ENCODE data around the gene PHKB.
"Not testable (repeated sequence)": the region's sequence is repeated elsewhere in the genome, so short reads cannot be mapped to it uniquely, and the experiment has no call there.

Gene PHKB

DNA sequence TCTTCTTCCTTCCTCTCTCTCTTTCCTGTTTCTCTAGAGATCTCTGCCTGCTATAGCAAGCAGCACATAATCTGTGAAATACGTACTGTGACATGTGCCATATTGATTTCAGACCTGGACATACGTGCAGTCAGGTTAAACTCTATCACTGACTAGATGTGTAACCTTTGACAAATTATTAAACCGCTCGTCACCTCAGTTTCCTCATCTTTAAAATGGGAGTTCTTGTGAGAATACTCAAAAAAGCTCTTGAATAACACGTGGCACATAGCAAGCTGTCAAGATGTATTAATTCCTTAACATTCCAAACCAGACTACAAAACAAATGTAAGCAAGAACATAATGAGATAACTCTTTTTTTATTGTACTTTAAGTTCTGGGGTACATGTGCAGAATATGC is 170.0 kb downstream of the PHKB start:
- no peak for DNase-seq

DNA sequence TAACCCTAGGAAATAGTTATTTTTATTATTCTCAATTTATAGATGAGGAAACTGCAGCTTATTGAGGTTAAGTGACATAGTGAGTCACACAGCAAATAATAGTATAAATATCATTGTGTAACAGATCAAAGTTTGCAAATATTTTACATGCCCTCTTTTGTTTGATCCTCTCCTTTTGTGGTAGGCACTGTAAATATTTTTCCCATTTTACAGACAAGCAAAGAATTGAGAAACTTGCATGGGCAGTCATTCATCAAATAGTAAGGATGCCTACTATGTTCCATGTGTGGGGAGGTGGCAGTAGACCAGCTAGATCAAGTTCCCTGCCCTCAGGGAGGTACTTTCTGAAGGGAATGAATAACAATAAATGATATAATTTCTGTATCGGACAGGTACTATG is 173.0 kb downstream of the PHKB start:
- no peak for DNase-seq

DNA sequence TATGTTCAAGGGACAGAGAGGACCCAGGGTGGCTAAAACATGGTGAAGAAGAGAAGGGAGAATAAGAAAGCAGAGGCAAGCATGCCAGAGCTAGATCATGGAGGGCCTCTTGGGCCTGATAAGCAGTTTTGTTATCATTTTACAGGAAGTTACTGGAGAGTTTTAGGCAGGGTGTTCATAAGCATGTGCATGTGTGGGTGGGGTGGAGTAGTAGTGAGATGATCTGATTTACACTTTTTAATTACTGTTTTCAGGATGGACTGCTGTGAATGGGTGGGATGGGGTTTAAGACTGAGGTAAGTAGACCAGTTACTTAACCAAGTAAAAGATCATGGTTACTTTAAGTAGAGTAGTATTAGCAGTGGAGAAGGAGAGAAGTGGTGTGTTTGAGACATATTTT is 173.6 kb downstream of the PHKB start:
- no peak for DNase-seq

DNA sequence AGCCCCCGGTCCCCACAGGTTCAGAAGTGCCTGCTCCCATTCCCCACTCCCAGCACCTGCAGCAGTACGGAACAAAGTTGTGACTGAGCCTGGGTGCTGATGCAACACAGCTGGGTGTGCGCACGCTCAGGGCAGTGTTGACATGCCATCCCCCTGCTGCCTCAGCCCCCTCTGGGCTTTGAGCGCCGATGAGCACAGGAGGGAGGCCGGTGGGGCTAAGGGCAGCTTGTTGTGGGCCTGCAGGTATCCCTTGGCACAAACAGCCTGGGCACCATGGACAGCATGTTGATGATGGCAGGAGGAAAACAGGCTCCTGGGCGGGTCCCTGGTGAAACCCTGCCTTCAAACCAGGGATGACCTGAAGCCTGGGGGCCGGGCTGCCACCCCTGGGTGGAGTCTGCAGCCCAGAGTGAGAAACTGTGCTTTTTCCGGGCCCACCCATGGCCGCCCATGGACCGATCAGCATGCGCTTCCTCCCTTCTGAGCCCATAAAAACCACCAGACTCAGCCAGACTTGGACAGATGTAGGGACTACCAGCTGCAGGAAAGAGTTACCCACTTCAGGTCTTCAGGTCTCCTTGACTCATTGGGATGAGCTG is 175.5 kb downstream of the PHKB start:
- no peak for DNase-seq

DNA sequence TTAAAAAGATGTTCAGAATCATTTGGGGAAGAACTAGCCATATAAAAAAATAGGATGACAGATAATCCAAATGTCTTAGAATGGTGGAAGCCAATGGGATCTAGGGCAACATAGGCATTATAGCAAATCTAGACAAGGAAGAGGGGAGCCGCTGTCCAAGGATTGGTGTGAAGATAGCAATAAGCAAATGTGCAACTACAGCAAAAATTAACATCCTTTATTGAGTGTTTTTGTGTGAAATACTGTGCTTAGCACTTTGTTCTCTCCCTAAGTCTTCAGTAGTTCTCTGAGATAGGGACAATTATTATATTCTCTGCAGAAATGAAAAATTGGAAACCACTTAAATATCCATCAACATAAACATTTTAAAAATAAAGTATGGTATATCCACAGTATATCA is 177.0 kb downstream of the PHKB start:
- DNase-seq = no peak

- no peak for DNase-seq
Observed at GRCh38 chr16:47640661-47641060, 179.5 kb downstream of the PHKB start.

DNA sequence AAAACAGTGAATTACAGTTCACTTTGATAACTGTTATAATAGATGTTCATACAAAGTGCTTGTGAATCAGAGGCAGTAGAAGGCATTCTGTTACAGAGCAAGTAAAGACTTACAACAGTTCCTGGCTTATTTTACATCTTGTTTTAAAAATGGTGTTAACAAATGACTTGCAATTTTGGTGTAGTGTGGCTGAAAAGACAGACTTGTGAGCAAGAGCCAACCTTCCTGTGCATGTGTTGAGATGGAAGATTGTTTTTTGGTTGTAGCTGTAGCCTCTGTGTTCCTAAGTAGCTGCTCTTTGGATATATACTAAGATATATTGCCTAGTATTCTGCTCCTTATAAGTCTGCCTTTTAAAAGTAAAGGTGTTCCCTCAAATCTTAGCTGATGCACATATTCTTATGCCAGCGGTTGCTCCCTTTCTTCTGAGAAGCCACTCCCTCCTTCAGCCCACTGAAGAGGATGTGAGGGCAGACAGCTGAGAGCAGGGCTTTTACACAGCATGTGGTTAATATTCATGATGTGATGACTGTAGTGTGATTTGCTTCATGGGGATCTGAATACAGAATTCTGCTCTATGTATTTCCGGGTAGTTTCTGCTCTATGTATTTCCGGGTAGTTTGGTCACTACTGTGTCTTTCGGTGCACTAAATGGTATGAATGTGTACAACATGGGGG is 182.3 kb downstream of the PHKB start:
- DNase-seq = no peak

GRCh38 chr16:47644166-47644565 is 183.0 kb downstream of the PHKB start:
- DNase-seq = no peak

DNA sequence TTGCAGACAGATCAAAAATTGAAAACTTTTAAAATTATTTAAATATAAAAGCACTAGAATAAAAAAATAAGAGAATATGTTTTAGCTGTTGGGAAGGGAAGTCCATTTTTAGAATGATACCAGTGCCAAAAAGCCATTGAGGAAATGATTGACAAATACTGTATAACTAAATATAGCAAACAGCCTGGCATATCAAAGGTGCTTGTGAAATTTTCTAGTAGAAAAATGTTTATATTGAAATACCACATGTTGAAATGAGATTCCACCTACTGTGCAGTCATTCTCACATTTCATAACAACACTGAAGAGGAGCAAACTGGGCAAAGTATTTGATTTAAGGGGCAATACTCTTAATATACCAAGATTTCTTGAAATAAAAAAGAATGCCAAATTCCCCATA is 183.5 kb downstream of the PHKB start:
- DNase-seq = no peak

GRCh38 chr16:47646914-47647313 is 185.8 kb downstream of the PHKB start:
- DNase-seq = no peak

GRCh38 chr16:47657032-47657431 is 195.9 kb downstream of the PHKB start:
- no peak for DNase-seq

DNA sequence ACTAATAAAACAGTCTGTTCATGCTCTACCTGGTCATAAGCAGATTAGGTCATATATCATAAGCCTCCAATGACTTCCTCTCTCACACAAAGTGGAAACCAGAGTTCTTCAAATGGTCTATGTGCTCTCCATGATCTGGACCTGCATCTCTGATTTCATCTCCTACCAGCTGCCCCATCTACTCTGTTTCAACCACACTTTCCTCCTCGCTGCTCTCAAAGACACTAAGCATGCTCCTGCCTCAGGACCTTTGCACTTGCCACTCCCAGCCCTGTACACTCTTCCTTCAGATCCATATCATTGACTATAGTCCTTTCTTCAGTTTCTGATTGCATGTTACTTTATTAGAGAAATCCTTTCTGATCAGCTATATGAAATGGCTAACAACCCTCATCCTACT is 196.8 kb downstream of the PHKB start:
- no peak for DNase-seq

DNA sequence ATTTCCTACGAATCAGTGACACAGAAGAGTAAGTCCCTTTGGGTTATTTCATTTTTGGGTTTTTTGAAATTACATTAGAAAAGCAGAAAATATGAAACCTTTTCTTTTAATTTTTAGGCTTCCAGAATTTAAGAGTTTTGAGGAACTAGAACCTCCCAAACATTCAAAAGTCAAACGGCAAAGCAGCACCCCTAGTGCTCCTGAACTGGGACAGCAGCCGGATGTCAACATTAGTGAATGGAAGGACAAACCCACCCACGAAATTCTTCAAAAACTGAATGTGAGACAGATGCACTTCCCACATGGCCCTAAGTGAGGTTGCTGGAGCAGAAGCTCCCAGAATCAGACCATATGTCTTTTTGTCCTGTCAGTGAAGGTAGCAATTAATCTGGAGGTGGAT is 199.4 kb downstream of the PHKB start:
- no peak for DNase-seq

GRCh38 chr16:47664653-47665325 is 203.7 kb downstream of the PHKB start:
- no peak for DNase-seq

- DNase-seq = no peak
Observed at GRCh38 chr16:47666434-47666833, 205.3 kb downstream of the PHKB start.

DNA sequence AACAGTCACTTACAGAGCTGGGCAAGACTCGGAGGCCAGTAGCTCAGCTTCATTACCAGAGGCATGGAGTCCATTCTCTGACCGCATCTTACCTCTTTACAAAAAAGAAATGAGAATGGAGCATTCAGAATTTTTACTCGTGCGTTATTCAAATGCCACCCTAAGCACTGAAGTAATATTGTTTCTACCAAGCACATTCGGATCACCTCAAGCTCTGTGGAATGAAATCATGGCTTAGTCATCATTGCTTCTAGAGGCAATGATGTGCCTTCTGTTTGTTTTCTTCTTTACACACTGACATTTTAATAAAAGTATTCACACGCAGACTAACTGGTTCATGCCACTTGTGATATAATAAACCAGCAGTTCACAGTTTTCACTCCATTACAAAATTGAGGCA is 206.8 kb downstream of the PHKB start:
- no peak for DNase-seq

DNA sequence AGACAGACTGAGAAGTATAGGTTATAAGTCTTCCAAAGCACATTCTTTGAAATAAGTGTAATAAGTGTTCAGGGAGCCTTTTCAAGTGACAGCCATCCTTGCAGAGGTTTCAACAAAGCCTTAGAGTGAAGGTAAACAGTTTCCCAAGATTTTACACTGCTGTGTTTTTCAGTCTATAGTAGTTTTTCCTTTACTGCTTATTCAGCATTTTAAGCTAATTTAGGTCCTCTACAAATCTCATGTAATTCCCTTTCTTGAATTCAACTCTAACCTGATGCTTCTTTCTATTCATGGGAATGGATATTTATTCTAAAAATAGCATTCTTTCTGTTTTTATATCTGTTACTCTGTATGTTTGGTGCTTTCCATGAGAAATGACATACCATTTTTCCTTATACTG is 211.3 kb downstream of the PHKB start:
- DNase-seq = no peak

- DNase-seq = no peak
Observed at GRCh38 chr16:47676635-47677177, 215.6 kb downstream of the PHKB start.

- DNase-seq = not testable (repeated sequence)
Observed at GRCh38 chr16:47681571-47681970, 220.4 kb downstream of the PHKB start.

DNA sequence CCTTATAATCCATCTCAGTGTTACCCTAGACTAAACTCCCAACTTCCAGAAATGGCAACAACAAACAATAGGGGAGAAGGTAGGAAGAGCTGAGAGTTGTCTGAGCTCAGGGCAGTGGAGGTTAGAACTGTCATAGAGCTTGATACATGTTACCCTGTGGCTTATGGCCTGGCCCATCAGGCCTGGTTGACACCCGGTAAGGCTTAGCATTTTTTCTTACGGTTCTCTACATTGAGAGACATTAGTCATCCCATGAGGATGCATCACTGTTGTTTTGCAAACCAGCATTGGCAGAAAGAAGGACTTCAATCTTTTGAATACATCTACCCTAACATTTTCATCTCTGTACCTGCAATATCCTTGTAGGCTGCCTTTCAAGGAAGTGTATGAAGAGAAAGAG is 226.6 kb downstream of the PHKB start:
- DNase-seq = no peak

GRCh38 chr16:47693226-47693625 is 232.1 kb downstream of the PHKB start:
- no peak for DNase-seq

GRCh38 chr16:47694543-47694942 is 233.4 kb downstream of the PHKB start:
- DNase-seq = no peak

DNA sequence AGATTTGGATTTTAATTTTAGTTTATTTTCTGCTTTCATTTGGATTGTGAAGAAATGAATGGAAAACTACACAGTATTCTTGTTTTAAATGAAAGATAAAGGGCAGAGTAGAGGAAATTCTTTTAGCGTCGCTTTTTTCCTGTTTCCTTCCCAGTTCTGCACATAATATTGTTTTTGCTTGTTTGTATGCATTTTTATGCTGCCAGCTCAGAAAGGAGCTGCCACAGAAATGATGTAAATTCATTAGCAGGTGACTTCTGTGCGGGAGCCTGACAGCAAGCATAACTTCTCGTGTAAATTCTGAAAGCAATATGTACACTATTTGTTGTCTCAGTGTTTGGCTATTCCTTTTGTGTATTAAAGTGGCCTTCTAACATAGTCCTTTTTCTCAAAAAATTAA is 234.6 kb downstream of the PHKB start:
- no peak for DNase-seq

GRCh38 chr16:47697826-47698225 is 236.7 kb downstream of the PHKB start:
- DNase-seq = no peak
